GM21737 (cell line): Measurements from ENCODE around the gene HOXA11.

Experiments
- ATAC-seq: cut with Tn5 transposase; IDR thresholded peaks from one replicate; pipeline ENCODE4 v1.9.1; 2021; ENCODE audit warnings: mild to moderate bottlenecking, moderate library complexity; ENCODE audit not compliant: unreplicated experiment

HOXA11 gene

DNA sequence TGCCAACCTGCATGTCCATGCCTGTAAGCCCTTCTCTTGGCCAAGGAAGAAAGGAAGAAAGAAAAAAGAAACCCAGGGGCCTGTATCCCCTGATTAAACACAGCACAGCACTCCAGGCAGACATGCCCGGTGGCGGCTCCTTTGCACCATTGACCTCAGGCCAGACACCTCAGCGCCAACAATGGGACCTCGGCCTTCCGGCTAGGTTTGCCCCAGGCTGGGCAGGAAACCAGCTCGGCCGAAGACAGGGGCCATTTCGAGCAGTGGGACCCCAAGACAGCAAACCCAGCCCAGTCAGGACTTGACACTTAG is 13.8 kb downstream of the HOXA11 start:
- no peak for ATAC-seq

DNA sequence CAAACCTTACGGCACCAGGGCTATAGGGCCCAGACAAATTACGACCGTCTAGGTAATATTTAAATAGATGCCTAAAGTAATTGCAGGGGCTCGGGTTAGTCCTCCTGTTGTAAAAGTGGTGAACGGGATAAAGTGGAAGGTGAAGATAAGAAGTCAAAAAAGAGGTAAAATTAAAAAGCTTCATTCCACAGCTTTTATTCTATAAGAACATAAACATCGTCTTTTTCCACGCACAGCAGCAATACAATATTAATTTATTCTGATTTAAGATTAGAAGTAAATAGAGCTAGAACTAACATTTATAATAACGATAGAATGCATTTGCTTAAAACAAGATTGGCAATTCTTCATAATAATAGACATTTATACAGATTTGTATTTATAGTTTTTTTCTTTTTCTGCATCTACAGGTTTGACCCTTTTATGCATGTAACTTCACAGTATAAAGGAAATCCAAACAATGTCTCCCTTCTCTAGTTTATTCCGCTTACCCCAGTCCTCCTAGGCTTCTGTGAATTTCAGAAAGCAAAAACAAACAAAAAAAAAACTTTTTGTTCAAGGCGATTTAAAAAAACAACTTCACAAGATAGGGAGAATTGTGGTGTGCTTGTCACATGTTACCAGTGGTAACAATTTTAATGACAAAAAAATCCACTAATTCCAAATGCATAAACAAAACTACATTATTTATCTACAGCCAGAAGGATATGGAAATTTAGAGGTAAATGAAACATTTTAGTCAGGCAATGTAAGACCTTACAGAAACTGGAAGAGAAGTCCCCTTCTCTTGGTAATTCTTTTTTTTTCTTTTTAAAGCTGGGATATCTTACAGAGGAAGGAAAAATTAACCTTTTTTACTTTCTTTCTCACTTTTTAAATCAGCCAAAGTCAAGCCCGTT is 14.4 kb downstream of the HOXA11 start:
- no peak for ATAC-seq

DNA sequence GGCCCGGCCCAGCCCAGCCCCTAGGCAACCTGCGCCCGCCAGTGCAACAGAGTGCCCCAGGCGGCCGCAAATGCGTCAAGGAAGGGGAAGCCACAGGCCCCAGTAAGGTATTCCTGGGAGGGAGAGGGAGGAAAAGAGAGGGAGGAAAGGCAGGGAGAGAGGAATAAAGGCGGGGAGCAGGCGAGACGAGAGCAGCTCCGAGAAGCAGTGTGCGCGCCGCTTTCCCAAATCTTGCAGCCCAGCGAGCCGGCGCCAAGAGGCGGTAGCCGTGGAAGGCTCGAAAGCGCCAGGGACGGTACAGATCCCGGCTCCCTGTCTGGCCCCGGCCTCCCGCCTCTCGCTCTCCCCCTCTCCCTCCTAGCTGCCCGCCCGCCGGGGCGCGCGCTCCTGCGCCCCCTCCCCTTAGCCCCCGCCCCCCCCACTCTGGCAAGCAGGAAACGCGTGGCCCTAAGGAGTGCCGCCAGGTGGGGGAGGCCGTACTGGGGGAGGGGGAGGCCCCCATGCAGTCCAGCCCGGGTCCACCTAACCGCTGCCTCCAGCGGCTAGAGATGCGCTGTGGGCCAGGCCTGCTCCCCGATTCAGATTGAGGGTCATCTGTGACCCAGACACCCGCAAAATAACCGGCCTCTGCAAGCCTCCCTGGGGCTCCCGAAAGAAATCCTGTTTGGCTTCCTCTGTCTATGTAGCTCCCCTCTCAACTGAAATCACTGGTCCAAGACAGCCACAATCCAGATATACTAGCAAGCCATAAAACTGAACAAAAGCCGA is 15.2 kb downstream of the HOXA11 start:
- ATAC-seq, result no peak

DNA sequence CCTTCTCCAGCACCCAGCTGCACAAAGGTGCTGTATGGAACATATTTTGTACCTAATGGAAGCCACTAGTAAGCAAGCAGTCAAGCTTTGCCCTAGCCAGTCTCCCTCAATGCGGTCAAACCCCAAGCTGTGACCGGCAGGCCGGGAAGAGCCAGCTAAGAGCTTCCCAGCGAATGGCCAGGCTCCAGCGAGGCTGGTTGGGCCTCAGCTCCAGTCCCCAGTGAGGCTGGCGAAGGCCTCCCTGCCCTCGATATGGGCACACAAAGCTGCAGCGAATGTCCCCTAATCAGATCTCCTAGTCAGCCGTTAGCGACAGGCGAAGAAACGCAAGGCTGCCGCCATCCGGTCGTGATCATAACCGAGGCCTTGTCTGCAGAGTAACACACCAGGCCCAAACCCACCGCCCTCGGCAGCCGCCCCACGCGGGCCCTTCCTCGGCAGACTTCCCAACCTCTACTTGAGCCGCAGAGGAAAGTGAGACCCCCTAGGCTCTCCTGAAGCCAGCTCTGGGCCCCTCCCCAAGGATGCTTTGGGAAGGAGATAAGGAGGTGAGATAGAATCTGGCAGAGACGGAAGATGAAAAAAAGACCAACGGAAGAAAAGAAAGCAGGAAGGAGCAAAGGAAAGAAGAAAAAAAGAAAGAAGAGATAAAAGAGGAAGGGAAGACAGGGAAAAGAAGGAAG is 16.6 kb downstream of the HOXA11 start:
- ATAC-seq, result no peak

DNA sequence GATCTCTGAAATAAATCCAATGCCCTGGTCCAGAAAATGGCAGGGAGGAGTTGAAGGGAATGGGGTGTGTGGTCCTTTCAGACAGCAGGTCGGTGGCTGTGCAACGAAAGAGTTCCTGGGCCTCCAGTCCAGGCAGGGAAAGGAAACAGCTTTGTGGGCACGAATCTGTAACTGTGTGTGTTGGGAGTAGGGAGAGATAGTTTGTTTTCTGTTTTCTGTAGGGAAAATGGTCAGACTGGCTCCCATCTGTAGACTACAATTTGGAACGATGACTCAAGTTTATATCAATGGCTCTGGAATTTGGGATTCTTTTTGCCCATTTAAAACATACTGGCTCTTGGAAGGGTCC is 17.1 kb downstream of the HOXA11 start:
- ATAC-seq, result no peak

DNA sequence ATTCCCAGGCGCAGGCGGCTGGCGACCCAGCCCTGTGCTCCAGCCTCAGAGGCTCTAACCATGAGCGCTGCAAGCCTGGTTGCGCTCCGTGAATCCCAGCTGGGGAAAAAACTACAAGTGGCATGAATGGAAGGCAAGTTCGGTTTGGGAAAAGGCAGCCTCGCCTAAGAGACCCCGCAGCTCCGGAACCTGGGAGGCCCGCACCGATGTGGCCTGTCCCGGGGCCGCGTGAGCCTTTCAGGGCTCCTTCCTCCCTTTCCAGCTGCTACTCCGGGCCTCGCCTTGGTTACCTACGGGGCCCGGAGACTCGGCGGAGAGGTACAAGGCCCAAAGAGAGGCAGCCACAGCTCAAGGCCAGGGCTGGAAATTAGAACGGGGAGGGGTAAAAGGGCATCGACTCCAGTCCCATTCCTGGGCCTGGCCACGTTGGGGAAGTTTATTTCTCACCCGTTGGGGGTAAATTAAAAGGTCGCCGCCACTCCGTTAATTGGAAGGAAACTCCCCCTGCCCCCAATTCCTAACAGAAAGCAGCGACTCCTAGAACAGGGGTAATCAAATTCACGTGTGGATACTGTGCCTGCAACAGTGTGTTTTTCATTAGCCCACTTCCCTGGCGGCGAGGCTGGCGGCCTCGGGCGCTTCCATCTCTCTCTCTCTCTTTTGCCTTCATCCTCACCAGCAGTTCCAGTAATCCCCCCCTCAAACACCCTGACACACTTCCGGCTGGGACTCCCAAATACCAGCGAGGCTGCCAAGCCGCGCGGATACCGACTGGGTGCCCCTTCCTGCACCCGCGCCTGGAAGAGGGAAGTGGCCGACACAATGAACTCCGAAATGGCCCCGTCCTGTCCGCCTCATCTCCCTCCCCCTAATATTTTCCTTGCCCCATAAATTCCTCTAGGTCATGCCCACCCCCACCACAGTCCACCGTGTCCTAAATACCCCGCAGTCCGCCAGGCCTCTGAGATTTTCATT is 18.2 kb downstream of the HOXA11 start:
- ATAC-seq, result no peak

DNA sequence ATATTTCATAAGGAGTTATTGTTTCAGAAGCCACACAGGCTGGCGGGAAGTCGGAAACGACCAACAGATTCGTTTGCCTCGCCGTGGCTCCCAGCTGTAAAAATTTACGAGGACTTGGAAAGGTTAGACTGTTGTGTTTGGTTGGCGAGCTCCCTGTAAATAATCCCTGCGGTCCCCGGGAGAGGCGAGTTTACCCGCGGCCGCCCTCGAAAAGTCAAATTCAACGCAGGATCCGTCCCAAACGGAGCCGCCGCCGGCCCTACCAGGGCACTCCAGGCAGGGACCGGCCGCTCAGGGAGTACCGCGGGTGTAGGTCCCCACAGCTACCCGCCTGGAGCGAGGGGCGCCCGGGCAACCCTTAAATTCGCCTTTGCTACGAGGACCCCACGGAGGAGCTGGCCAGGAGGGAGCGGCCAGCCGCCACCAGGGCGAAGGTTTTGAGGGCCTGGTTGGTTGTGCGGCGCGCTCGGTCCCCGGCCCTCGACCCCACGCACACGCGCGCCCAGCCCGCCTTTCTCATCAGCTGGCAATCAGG is 19.0 kb downstream of the HOXA11 start:
- ATAC-seq, result no peak

DNA sequence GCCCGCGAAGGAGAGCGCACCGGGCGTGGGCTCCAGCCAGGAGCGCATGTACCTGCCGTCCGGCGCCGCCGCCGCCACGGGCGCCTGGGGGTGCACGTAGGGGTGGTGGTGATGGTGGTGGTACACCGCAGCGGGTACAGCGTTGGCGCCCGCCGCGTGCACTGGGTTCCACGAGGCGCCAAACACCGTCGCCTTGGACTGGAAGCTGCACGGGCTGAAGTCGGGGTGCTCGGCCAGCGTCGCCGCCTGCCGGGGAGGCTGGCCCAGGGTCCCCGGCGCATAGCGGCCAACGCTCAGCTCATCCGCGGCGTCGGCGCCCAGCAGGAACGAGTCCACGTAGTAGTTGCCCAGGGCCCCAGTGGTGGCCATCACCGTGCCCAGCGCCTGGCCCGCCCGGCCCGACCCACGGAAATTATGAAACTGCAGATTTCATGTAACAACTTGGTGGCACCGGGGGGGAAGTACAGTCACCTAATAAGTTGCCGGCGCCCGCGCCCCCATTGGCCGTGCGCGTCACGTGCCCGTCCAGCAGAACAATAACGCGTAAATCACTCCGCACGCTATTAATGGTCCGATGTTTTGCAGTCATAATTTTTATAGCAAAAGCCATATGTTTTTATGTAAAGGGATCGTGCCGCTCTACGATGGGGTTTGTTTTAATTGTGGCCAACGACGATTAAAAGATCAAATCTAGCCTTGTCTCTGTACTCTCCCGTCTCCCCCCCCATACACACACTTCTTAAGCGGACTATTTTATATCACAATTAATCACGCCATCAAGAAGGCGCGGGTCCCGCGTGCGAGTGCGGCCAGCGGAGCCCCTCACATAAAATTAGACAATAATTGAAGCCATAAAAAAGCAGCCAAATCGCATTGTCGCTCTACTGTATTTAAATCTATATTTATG is 19.7 kb downstream of the HOXA11 start, which contains the start of gene HOXA9:
Gene HOXA9, minus strand, starts transcription at position 449 of the 907 bp plus-strand sequence. Its CDS starts 80 bp downstream, at position 369.
- no peak for ATAC-seq

DNA sequence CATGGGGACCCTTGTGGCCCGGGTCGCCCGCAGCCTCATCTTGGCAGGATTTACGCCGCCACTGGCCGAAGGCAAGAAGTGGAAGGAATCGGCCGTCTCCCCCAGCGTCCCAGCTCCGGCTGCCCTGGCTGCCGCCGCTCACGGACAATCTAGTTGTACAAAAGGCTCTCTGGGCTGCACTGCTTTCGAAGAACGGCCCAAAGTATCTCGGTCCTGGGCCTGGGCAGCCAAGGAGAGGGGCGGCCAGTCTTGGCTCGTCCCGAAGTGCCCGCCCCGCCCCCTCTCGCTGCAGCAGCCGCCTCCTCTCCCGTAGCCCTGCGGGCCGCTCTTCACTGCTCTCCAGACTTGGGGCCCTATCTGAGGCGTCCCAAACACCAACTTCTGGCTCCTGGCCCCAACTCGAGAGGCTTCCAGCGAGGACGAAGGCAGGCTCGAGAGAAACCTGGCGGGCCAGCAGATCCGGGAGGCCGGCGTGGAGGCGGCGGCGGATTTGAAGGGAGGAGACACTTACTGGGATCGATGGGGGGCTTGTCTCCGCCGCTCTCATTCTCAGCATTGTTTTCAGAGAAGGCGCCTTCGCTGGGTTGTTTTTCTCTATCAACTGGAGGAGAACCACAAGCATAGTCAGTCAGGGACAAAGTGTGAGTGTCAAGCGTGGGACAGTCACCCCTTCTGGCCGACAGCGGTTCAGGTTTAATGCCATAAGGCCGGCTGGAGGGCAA is 20.5 kb downstream of the HOXA11 start:
- ATAC-seq, result no peak

DNA sequence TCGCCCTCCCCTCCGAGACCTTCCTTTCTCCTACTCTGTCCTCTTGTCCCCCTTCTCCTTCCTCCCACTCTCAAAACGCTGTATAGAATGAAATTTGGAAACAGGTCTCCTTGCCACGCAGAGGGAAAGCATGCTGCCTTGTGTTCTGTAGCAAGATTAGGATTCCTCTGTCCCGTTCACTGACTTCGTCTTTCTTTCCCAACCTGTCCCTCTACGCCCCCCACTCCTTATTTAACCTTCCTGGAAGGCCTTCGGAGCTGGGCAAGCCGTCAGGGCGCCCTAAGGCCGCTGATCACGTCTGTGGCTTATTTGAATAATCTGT is 21.0 kb downstream of the HOXA11 start:
- no peak for ATAC-seq

DNA sequence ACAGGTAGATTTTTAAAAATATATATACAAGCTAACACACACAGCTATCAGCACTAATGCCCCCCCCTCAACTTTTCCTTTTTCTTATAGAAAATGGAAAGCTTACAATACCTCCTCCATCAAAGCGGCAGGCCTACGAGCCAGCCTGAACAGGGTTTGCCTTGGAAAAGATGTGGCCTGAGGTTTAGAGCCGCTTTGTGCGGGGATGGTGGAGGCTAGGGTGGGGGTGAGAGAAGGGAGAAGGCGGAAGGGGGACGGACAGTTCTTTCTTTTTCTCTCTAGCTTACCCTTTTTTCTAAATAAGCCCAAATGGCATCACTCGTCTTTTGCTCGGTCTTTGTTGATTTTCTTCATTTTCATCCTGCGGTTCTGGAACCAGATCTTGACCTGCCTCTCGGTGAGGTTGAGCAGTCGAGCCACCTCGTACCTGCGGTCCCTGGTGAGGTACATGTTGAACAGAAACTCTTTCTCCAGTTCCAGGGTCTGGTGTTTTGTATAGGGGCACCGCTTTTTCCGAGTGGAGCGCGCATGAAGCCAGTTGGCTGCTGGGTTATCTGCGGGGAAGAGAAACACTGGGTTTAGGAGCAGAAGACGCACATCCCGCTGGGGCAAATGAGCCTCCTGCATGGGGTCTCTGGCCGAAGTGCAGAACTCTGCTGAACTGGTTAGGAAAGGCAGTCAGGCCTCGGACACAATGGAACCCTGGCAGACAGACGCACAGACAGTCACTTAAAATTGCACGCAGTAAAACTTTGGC is 21.6 kb downstream of the HOXA11 start:
- ATAC-seq, result no peak

DNA sequence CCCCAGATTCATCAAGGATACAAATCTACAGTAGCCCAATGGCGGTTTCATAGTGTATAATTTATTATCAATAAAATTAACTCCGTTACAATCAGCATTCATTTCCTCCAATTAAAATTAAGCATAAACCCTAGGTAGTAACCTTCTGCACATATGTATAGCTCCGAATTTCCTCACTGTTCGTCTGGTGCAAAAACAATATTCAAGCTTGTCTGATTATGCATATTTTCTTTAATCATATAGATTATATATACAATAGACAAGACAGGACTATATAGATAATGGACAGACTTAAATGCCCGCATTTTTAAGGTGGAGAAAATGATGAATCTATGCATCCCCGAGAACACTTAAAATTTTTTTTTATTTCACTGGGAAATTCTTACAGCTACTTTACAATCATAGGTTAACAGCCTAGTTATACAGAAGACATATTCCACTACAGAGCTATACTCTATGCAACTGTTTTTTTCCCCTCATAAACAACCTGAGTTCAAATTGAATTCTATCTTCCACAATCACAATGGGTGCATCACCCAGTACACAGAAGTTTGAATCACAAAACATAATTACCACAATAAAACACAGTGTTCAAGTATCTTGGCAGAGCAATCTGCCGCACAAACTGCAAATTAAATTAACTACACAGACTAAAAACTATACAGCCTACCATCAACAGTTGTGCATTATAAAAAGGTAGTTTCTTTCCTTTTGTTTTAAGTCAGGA is 22.3 kb downstream of the HOXA11 start:
- no peak for ATAC-seq

DNA sequence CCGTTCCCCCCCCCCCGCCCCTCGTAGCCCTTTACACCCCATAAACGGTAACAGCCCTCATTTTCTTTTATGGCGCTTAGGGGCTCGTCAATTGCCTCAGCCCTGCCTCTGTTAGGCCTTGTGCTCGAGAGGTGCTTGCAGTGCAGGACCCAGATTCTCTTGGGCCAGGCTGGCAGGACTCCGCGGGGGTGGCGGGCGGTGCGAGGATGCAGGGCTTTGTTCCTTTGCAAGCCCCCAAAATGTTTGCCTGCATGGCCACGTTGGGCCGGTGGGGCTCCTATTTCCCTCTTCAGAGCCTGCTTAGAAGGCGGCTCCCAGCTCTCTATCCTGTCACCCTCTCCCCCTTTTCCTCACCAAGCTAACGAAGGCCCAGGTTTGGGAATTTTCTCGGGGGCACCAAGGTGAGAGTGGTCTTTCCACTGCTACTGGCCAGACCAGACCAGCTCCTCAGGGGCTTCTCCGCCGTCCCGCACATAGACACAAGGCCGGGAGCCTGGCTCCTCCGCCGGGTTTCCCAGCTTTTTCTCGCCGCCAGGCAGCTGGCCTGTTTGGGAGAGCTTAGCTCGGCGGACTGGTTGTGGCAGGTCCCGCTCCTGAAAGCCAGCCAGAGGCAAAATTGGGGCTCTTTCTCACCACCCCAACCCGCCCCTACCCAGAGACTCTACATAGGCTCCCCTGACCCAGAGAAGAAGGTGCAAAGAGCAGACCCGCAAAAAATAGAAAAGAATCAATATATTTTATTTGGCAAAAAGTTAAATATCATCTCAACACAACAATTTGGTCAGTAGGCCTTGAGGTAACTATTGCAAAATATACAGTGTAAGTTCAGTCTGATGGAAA is 23.1 kb downstream of the HOXA11 start:
- no peak for ATAC-seq

DNA sequence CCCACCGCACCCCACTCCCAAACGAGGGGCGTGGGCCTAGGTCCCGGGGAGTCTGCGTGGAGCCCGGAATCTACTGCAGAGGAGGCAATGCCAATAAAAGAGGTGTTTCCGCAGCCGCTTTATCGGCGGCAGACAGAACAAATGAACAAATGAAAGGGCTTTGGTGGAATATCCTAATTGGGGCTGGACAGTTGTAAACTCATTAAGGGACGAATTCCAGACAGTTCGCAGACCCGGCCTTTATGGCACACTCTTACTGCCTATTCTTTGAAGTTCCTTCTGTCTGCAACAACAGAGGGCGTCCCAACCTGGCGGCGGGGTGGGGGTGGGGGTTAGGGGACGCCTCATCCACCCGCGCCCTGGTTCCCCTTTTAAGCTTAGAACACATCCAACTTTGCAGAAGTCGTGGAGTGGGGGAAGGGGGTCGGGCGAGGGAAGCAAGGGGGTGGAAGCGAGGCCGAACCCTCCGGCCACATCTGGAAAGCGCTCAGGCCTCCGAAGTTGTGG is 23.8 kb downstream of the HOXA11 start:
- no peak for ATAC-seq

DNA sequence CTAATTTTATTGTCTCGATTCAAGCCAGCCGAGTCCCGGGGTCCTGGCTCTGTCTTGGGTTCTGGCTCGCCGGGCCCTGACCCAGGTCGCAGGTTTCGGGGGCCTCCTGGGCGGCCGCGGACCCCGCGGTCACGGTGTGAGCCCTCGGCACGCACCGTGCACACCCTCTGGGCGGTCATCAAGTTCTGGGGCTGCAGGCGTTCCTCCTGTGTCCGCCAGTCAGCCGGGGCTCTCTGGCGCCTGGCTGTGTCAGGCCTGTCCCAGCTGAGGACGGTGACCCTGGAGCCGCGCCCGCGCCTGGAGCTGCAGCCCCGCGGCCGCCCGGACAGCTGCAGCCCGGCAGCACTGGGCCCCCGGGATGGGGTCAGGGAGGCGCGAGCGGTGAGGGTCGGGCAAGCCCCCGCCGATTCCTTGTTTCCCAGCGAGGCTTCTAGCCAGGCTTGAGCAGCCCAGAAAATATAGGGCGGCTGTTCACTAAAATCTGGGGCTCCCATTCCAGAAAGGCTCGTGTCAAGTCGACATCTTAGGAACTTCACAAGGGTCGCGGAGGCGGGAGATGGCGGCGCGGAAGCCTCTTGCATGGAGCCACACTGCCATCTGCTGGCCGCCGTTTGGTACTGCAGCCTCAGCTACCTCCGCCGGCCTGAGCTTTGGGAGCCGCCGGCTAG is 24.4 kb downstream of the HOXA11 start:
- peak; percentile 62 for ATAC-seq

DNA sequence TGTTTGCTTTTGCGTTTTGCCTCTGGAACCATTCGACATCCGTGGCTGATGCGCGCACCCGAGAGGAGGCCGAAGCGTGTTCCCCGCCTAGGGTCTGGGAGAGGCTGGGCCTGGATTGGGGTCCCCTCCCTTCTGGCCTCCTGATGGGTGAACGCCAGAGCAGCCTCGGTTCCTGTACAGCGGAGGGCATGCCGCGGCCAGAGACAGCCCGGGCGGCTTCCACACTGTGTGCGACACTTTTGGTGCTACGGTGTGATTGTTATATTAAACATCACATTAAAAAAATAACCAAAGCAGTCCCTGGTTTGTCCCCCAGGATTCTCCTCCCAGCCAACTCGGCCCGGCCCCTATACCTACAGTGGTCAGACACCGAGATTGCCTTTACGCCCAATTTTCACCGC is 24.9 kb downstream of the HOXA11 start:
- ATAC-seq, result no peak
